ENCODE results near the gene KLRC1.
"Not testable (repeated sequence)": the region's sequence is repeated elsewhere in the genome, so short reads cannot be mapped to it uniquely, and the experiment has no call there.

- not testable (repeated sequence) for TF ChIP-seq ZFP3 (CRISPR knock-in tag; IDR thresholded peaks at IDR 0.05); TOX (CRISPR knock-in tag; IDR thresholded peaks at IDR 0.05; ENCODE audit: borderline replicate concordance)
- TF ChIP-seq, protein P1, sequence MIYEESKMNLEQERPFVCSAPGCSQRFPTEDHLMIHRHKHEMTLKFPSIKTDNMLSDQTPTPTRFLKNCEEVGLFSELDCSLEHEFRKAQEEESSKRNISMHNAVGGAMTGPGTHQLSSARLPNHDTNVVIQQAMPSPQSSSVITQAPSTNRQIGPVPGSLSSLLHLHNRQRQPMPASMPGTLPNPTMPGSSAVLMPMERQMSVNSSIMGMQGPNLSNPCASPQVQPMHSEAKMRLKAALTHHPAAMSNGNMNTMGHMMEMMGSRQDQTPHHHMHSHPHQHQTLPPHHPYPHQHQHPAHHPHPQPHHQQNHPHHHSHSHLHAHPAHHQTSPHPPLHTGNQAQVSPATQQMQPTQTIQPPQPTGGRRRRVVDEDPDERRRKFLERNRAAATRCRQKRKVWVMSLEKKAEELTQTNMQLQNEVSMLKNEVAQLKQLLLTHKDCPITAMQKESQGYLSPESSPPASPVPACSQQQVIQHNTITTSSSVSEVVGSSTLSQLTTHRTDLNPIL (CRISPR knock-in tag; IDR thresholded peaks at IDR 0.05; ENCODE audit: low read depth), result not testable (repeated sequence)
These were observed 57.0 kb downstream of the KLRC1 start for GRCh38 chr12:10396176-10396575.
